Stimulated activated CD4-positive, alpha-beta T cell treated with anti-CD3 and anti-CD28 coated beads, Interleukin-12 subunit alpha, Interleukin-12 subunit beta, amount 100 ng/mL, for 4 hours (primary cell): ENCODE data around the gene RPP25L.

Experiments
- DNase-seq: peaks from one replicate; pipeline ENCODE4 v3.0.0-alpha.2; 2020

The RPP25L gene

GRCh38 chr9:34565856-34566255, 46.0 kb downstream of the RPP25L start:
- DNase-seq, result no peak

GRCh38 chr9:34564617-34565016, 47.3 kb downstream of the RPP25L start:
- no peak for DNase-seq

DNA sequence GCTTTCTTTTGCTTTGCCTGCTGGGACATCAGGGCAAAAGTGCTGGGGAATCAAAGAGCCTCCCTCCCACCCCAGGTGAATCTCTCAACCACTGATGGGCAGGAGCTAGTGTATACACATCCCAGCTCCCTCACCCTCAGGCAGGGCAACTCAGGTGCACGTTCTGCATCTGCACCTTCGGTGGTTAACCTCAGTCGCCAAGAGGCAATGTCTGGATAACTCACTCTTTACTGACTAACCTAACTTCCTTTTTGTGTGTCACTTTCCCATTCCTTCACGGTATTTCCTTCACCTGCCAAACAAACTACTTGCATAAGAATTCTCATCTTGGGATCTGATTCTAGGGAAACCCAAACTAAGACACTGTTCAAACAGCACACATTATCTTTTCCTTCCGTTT, 48.6 kb downstream of the RPP25L start:
- no peak for DNase-seq

DNA sequence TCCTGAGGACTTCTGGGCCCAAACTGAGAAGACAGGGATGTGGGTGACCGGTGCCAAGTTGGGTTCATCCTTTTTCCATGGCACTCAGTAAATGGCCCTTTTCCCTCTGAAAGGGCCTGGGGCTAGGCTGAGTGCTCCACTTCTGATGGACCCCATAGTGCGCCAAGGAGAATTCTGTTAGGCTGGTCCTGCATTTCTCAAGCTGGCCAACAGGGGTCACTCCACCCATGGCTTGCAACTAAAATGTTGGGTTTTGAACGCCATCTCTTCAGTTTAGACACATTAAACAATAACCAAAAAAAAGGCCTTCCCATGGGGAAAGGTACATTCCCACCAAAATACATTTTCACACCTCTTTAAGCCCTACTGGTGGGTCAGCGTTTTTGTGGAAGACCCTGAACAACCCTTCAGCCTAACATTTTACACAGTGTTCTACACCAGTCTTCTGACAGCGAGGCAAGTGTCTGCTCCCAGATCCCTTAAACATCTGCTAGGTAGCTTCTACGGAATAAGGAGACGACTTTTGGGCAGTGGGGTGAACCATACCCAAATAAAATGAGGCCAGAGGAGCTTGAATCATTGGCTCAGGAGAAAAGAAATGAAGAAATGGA, 49.7 kb downstream of the RPP25L start:
- DNase-seq, result peak; percentile 14

GRCh38 chr9:34560599-34561214, 51.2 kb downstream of the RPP25L start:
- DNase-seq, result no peak
